ENCODE data around the gene SMC4. TPM values are rescaled to one million over a fixed set of nuclear protein-coding genes. Genes with fewer than 3 reads are reported as not detected.
A peak's percentile ranks its signal among the peaks of the same experiment; 100 is the strongest.

SMC4 gene
- total and polyA plus RNA-seq, 5 donors from 2014 or later: 48.4 to 153 (median 55.9) TPM

DNA sequence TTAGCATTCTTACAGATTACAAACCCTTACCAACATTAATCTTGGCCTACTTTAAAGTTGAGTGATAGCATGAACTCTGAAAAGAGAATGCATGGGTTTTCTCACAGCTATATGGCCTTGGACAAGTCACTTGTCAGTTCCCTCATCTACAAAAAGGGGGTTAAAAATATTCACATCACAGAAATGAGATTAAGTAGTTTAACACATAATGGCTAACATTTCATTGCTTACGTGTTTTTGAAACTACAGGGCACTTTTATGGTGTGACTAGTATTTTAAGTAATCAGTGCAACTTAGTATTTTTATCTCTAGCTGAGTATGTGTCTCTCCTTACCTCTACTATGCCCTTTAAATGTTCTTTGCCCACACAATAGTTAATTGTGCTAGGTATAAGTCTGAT, 36.3 kb downstream of the SMC4 start:
- Mint-ChIP-seq H3K27ac (peak overlapping the region in 2 of 3 donors; percentile 47 to 77), H3K4me3 (no peak overlapping the region)

DNA sequence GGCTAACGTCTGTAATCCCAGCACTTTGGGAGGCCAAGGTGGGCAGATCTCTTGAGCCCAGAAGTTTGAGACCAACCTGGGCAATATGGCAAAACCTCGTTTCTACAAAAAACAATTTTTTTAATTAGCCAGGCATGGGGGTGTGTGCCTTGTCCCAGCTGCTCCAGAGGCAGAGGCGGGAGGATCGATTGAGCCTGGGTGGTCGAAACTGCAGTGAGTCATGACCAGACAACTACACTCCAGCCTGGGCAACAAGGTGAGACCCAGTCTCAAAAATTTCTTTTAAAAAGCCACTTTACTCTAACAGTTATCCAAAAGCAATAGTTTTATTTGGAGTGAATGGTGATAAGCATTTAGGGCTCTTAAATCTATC, 37.6 kb downstream of the SMC4 start:
- H3K4me1 Mint-ChIP-seq: peaks cover 36 to 75% (median 61%) of the 10 kb centered on the region in 4 donors
- no peaks in the 10 kb centered on the region for H3K9me3 Mint-ChIP-seq
- Histone ChIP-seq H3K36me3 (ENCODE audit: control insufficient read depth, insufficient read depth, low read length) (peaks cover 43% of the 10 kb centered on the region), H3K9me3 (ENCODE audit: control insufficient read depth in 2 of 2, low read length in 2 of 2) (no peaks in the 10 kb centered on the region), H3K4me1 (ENCODE audit: control insufficient read depth, insufficient read depth, low read length, poor library complexity, severe bottlenecking) (peaks cover 50% of the 10 kb centered on the region), H3K27me3 (ENCODE audit: control insufficient read depth, insufficient read depth, low read length) (no peaks in the 10 kb centered on the region), H3K4me3 (ENCODE audit: low read depth, low read length) (no peak overlapping the region), H3K27ac (ENCODE audit: insufficient read depth, low read length, poor library complexity, severe bottlenecking) (peak overlapping the region; percentile 8)
- H3K27ac Mint-ChIP-seq: peak overlapping the region in 2 of 3 donors; percentile 62 to 84
- no peak for DNase-seq
- peaks cover 42% of the 10 kb centered on the region for H3K36me3 Mint-ChIP-seq
- H3K4me3 Mint-ChIP-seq: peak overlapping the region; percentile 38 to 50 (median 42)
- H3K27me3 Mint-ChIP-seq: no peaks in the 10 kb centered on the region
- no peak for ATAC-seq (ENCODE audit: low read depth in 2 of 2)

More for the DNA sequence above, 36.3 kb downstream of the SMC4 start:
- H3K27me3 ChIP-seq (ENCODE audit: control insufficient read depth, insufficient read depth, low read length): no peaks in the 10 kb centered on the region
- no peaks in the 10 kb centered on the region for H3K9me3 Mint-ChIP-seq
- DNase-seq (no peak), ATAC-seq (ENCODE audit: low read depth in 2 of 2) (no peak)
- peaks cover 40% of the 10 kb centered on the region for H3K4me1 ChIP-seq (ENCODE audit: control insufficient read depth, insufficient read depth, low read length, poor library complexity, severe bottlenecking)
- H3K4me3 ChIP-seq (ENCODE audit: low read depth, low read length): peak overlapping the region; percentile 33
- H3K36me3 Mint-ChIP-seq: peaks cover 42% of the 10 kb centered on the region
- H3K27me3 Mint-ChIP-seq: no peaks in the 10 kb centered on the region
- H3K27ac ChIP-seq (ENCODE audit: insufficient read depth, low read length, poor library complexity, severe bottlenecking): peak overlapping the region; percentile 17
- H3K36me3 ChIP-seq (ENCODE audit: control insufficient read depth, insufficient read depth, low read length): peaks cover 56% of the 10 kb centered on the region
- no peaks in the 10 kb centered on the region for H3K9me3 ChIP-seq (ENCODE audit: control insufficient read depth in 2 of 2, low read length in 2 of 2)
- H3K4me1 Mint-ChIP-seq: peaks cover 32 to 62% (median 51%) of the 10 kb centered on the region in 4 donors

DNA sequence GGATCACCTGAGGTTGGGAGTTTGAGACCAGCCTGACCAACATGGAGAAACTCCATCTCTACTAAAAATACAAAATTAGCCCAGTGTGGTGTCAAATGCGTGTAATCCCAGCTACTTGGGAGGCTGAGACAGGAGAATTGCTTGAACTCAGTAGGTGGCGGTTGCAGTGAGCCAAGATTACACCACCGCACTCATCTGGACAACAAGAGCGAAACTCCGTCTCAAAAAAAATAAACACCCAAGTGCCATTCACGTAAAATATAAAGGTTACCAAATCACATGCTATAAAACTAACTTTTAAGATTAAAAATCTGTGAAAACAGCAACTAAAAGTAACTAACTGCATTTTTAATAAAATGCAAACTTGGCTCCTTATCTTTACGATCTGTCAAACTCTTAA, 41.2 kb downstream of the SMC4 start:
- peaks cover 20% of the 10 kb centered on the region for H3K36me3 ChIP-seq (ENCODE audit: control insufficient read depth, insufficient read depth, low read length)
- peak overlapping the region in 1 of 3 donors; percentile 73 for H3K27ac Mint-ChIP-seq
- peaks cover 44% of the 10 kb centered on the region for H3K36me3 Mint-ChIP-seq
- H3K27me3 ChIP-seq (ENCODE audit: control insufficient read depth, insufficient read depth, low read length): no peaks in the 10 kb centered on the region
- peaks cover 46 to 89% (median 69%) of the 10 kb centered on the region in 4 donors for H3K4me1 Mint-ChIP-seq
- ATAC-seq (ENCODE audit: low read depth in 2 of 2): no peak
- no peaks in the 10 kb centered on the region for H3K9me3 ChIP-seq (ENCODE audit: control insufficient read depth in 2 of 2, low read length in 2 of 2)
- DNase-seq: no peak
- peak overlapping the region in 1 of 4 donors; percentile 69 for H3K4me3 Mint-ChIP-seq
- no peak overlapping the region for H3K4me3 ChIP-seq (ENCODE audit: low read depth, low read length)
- peaks cover 40% of the 10 kb centered on the region for H3K4me1 ChIP-seq (ENCODE audit: control insufficient read depth, insufficient read depth, low read length, poor library complexity, severe bottlenecking)
- H3K9me3 Mint-ChIP-seq: no peaks in the 10 kb centered on the region
- no peaks in the 10 kb centered on the region for H3K27me3 Mint-ChIP-seq
- H3K27ac ChIP-seq (ENCODE audit: insufficient read depth, low read length, poor library complexity, severe bottlenecking): no peak overlapping the region

DNA sequence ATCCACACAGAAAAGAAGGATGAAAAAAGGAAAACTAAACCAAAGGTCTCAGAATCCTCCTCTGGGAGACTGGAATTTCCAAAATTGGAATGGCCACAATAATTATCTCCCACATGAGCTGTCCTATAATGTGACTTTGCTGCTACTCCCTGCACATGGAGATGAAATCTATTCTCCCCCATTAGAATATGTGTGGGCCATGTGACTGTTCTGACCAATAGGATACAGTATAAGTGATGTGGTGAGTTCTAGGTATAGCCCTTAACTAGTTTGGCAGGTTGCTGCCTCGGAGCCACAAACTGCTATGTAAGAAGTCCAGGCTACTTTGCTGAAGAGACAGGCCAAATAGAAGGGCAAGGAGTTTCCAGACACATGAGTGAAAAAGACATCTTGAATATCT, 45.0 kb downstream of the SMC4 start:
- Histone ChIP-seq H3K9me3 (ENCODE audit: control insufficient read depth in 2 of 2, low read length in 2 of 2) (no peaks in the 10 kb centered on the region), H3K36me3 (ENCODE audit: control insufficient read depth, insufficient read depth, low read length) (peaks cover 9% of the 10 kb centered on the region), H3K27me3 (ENCODE audit: control insufficient read depth, insufficient read depth, low read length) (no peaks in the 10 kb centered on the region), H3K4me1 (ENCODE audit: control insufficient read depth, insufficient read depth, low read length, poor library complexity, severe bottlenecking) (peaks cover 37% of the 10 kb centered on the region), H3K4me3 (ENCODE audit: low read depth, low read length) (peak overlapping the region; percentile 30), H3K27ac (ENCODE audit: insufficient read depth, low read length, poor library complexity, severe bottlenecking) (peak overlapping the region; percentile 14)
- DNase-seq (peak in 1 of 3 donors; percentile 32), ATAC-seq (ENCODE audit: low read depth in 2 of 2) (no peak)
- Mint-ChIP-seq H3K36me3 (peaks cover 37% of the 10 kb centered on the region), H3K27ac (peak overlapping the region; percentile 23 to 56 (median 40)), H3K9me3 (no peaks in the 10 kb centered on the region), H3K4me1 (peaks cover 41 to 81% (median 55%) of the 10 kb centered on the region in 4 donors), H3K27me3 (no peaks in the 10 kb centered on the region), H3K4me3 (peak overlapping the region in 2 of 4 donors; percentile 19 to 86)

DNA sequence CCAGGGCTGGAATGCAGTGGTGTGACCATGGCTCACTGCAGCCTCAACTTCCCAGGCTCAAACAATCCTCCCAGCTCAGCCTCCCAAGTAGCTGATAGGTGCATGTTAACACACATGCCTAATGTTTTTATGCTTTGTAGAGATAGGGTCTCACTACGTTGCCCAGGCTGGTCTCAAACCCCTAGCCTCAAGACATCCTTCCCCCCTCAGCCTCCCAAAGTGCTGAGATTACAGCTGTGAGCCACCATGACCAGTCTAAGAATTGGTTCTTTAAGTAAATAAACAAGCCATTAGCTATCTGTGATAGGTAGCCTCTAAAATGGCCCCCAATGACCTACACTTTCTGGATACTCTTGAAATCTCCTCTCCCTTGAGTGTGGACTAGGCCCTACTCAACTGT, 46.4 kb downstream of the SMC4 start:
- Histone ChIP-seq H3K36me3 (ENCODE audit: control insufficient read depth, insufficient read depth, low read length) (peaks cover 5% of the 10 kb centered on the region), H3K27me3 (ENCODE audit: control insufficient read depth, insufficient read depth, low read length) (no peaks in the 10 kb centered on the region), H3K4me1 (ENCODE audit: control insufficient read depth, insufficient read depth, low read length, poor library complexity, severe bottlenecking) (peaks cover 39% of the 10 kb centered on the region), H3K9me3 (ENCODE audit: control insufficient read depth in 2 of 2, low read length in 2 of 2) (no peaks in the 10 kb centered on the region), H3K27ac (ENCODE audit: insufficient read depth, low read length, poor library complexity, severe bottlenecking) (no peak overlapping the region), H3K4me3 (ENCODE audit: low read depth, low read length) (peak overlapping the region; percentile 100)
- Mint-ChIP-seq H3K27ac (peak overlapping the region; percentile 29 to 92 (median 73)), H3K27me3 (no peaks in the 10 kb centered on the region), H3K36me3 (peaks cover 26% of the 10 kb centered on the region), H3K9me3 (no peaks in the 10 kb centered on the region), H3K4me1 (peaks cover 38 to 83% (median 52%) of the 10 kb centered on the region in 4 donors), H3K4me3 (peak overlapping the region in 3 of 4 donors; percentile 53 to 86 (median 83))
- DNase-seq (no peak), ATAC-seq (ENCODE audit: low read depth in 2 of 2) (no peak)

DNA sequence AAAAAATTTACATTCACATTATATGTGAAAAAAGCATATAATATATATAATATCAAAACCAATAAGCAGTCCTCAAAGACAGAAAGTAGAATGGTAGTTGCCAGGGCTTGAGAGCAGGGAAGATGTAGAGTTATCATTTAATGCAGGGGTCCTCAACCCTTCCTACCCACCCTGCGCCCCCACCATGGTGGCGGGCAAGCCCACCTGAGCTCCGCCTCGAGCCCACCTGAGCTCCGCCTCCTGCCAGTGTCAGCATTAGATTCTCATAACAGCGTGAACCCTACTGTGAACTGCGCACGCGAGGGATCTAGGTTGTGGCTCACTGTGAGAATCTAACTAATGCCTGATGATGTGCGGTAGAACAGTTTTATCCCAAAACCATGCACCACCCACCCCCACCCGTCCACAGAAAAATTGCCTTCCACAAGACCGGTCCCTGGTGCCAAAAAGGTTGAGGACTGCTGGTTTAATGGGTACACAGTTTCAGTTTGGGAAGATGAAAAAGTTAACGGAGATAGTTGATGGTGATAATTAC, 47.1 kb downstream of the SMC4 start:
- H3K9me3 Mint-ChIP-seq: no peaks in the 10 kb centered on the region
- Histone ChIP-seq H3K4me1 (ENCODE audit: control insufficient read depth, insufficient read depth, low read length, poor library complexity, severe bottlenecking) (peaks cover 34% of the 10 kb centered on the region), H3K4me3 (ENCODE audit: low read depth, low read length) (peak overlapping the region; percentile 100), H3K27ac (ENCODE audit: insufficient read depth, low read length, poor library complexity, severe bottlenecking) (no peak overlapping the region), H3K27me3 (ENCODE audit: control insufficient read depth, insufficient read depth, low read length) (no peaks in the 10 kb centered on the region), H3K9me3 (ENCODE audit: control insufficient read depth in 2 of 2, low read length in 2 of 2) (no peaks in the 10 kb centered on the region), H3K36me3 (ENCODE audit: control insufficient read depth, insufficient read depth, low read length) (peaks cover 5% of the 10 kb centered on the region)
- H3K4me3 Mint-ChIP-seq: peak overlapping the region; percentile 52 to 96 (median 62)
- peak overlapping the region in 2 of 3 donors; percentile 29 to 51 for H3K27ac Mint-ChIP-seq
- no peaks in the 10 kb centered on the region for H3K27me3 Mint-ChIP-seq
- peaks cover 23% of the 10 kb centered on the region for H3K36me3 Mint-ChIP-seq
- H3K4me1 Mint-ChIP-seq: peaks cover 38 to 77% (median 46%) of the 10 kb centered on the region in 4 donors
- DNase-seq (no peak), ATAC-seq (ENCODE audit: low read depth in 2 of 2) (no peak)

DNA sequence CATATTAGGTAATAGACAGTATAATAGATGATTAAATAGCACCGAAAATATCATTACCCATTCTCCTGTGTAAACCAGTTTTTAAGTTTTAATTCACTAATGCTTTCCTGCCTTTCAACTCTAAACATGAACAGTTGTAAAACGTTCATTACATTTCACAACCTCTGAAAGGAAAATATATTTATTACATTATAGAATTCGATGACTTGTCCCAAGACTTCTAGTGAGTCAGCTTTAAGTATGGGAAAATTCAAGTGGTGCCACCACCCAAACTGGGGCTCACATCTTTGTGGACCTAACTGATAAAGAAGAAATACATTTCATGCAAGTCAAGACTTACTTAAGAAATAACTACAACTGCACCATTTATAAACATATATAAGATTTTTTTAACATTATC, 48.1 kb downstream of the SMC4 start:
- H3K27ac Mint-ChIP-seq: peak overlapping the region in 1 of 3 donors; percentile 17
- no peaks in the 10 kb centered on the region for H3K9me3 Mint-ChIP-seq
- H3K4me1 ChIP-seq (ENCODE audit: control insufficient read depth, insufficient read depth, low read length, poor library complexity, severe bottlenecking): peaks cover 31% of the 10 kb centered on the region
- H3K36me3 ChIP-seq (ENCODE audit: control insufficient read depth, insufficient read depth, low read length): peaks cover 5% of the 10 kb centered on the region
- peak overlapping the region in 3 of 4 donors; percentile 48 to 97 (median 96) for H3K4me3 Mint-ChIP-seq
- peaks cover 19% of the 10 kb centered on the region for H3K36me3 Mint-ChIP-seq
- no peaks in the 10 kb centered on the region for H3K27me3 ChIP-seq (ENCODE audit: control insufficient read depth, insufficient read depth, low read length)
- H3K4me3 ChIP-seq (ENCODE audit: low read depth, low read length): peak overlapping the region; percentile 100
- H3K27me3 Mint-ChIP-seq: no peaks in the 10 kb centered on the region
- H3K9me3 ChIP-seq (ENCODE audit: control insufficient read depth in 2 of 2, low read length in 2 of 2): no peaks in the 10 kb centered on the region
- peaks cover 31 to 69% (median 38%) of the 10 kb centered on the region in 4 donors for H3K4me1 Mint-ChIP-seq
- DNase-seq (no peak), ATAC-seq (ENCODE audit: low read depth in 2 of 2) (no peak)
- no peak overlapping the region for H3K27ac ChIP-seq (ENCODE audit: insufficient read depth, low read length, poor library complexity, severe bottlenecking)

All from CD4-positive, CD25-positive, alpha-beta regulatory T cell (primary cell).